Subcutaneous adipose tissue (tissue), 4 donors: ENCODE data around the gene MIA. TPM values are rescaled to one million over a fixed set of nuclear protein-coding genes. Genes with fewer than 3 reads are reported as not detected.

Source experiments
- total RNA-seq, 4 donors: library from RNA; depleted of rRNA; stranded (reverse); fragments of >200 nt; gene quantifications; one replicate each; pipeline ENCODE4 v1.1.0, GENCODE V29; 2016
- TF ChIP-seq, protein P1 (sequence below): fragments of 450-650 bp; IDR thresholded peaks from one replicate; pipeline ENCODE4 v1.5.1; 2016; ENCODE audit warnings: low read depth, mild to moderate bottlenecking, control low read depth, antibody characterized with exemption, moderate library complexity

The MIA gene
- total RNA-seq, 4 donors from 2014 or later, result not detected

DNA sequence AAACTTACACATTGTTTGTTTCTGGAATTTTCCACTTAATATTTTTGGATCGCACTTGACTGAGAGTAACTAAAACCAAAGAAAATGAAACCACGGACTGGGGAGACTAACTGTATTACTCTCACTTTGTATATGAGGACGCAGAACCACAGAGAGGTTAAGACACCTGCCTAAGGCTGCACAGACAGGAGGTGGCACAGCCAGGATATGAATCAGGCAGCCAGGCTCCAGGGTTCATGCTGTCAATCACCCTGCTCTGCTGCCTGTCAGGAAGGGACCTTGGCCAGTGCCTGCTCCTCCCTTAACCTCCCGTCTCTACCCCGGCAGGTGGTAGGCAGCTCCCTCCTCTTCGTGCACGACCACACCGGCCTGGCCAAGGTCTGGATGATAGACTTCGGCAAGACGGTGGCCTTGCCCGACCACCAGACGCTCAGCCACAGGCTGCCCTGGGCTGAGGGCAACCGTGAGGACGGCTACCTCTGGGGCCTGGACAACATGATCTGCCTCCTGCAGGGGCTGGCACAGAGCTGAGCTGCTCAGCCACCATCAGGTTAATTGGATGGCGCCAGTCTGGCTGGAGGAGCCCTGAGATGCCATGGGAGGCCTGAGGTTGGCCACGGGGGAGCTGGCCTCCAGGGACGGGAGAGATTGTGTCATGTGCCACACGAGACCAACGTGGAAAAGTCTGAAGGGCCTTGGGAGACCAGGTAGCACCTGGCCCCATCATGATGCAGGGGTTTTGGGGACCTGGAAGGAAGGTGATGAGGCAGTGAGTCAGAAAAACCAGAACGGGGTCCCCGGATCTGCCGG lies 36.1 kb upstream of the MIA start:
- TF ChIP-seq, protein P1, sequence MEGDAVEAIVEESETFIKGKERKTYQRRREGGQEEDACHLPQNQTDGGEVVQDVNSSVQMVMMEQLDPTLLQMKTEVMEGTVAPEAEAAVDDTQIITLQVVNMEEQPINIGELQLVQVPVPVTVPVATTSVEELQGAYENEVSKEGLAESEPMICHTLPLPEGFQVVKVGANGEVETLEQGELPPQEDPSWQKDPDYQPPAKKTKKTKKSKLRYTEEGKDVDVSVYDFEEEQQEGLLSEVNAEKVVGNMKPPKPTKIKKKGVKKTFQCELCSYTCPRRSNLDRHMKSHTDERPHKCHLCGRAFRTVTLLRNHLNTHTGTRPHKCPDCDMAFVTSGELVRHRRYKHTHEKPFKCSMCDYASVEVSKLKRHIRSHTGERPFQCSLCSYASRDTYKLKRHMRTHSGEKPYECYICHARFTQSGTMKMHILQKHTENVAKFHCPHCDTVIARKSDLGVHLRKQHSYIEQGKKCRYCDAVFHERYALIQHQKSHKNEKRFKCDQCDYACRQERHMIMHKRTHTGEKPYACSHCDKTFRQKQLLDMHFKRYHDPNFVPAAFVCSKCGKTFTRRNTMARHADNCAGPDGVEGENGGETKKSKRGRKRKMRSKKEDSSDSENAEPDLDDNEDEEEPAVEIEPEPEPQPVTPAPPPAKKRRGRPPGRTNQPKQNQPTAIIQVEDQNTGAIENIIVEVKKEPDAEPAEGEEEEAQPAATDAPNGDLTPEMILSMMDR, result no peak

DNA sequence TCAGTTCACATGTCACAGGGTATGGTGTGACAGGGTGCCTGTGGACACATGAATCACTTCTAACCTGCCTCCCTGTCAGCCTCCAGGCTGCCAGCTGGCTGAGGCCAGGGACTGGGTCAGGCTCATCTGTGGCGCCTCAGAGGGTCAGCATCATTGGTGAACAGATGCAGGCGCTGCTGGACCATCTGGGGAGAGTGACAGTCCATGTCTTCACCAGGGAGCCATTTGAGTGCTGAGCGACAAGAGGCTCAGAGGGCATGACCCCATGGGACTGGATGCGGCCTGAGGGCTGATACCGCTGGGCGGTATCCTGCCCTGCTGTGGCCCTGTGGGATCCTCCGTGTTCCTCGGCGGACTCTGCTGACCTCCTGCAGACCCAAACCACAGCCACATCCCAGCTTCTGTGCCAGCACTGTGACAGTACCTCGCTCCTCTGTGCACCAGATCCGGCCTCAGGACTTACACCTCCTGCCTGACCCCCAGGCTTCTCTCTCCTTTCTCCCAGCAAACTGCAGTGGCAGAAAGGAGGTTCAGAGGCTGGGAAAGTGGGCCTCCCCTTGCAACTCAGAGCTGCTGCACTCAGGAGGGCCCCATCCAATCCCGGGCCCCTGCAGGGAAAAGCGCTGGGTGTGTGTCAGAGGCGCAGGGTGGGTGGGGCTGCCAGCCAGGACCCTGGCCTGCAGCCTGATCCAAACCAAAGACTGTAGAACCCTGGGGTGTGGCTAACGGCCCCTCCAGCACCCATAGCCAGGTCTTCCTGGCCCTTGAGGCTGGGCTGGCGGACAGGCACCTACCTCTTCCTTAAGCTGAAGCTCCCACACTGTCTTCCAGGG lies 35.2 kb upstream of the MIA start:
- TF ChIP-seq, protein P1, result no peak

DNA sequence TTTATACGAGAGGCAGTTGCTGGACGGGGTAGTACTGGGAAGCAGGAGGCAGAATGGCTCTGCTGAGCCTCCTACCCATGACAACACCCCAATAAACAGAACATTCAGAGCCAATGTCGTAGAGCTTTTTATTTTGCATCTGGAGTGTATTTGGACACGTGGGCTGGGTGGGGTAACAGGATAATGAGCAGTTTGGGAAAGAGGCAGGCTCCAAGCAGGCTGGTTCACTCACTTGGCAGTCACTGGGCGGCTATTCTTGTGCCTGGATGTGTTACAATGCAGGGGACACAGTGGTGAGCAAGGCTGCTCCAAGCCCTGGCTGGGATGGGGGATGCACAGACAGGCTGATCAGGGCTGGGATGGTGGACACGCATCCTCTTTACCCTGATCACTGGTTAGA lies 34.6 kb upstream of the MIA start:
- TF ChIP-seq, protein P1, result no peak

DNA sequence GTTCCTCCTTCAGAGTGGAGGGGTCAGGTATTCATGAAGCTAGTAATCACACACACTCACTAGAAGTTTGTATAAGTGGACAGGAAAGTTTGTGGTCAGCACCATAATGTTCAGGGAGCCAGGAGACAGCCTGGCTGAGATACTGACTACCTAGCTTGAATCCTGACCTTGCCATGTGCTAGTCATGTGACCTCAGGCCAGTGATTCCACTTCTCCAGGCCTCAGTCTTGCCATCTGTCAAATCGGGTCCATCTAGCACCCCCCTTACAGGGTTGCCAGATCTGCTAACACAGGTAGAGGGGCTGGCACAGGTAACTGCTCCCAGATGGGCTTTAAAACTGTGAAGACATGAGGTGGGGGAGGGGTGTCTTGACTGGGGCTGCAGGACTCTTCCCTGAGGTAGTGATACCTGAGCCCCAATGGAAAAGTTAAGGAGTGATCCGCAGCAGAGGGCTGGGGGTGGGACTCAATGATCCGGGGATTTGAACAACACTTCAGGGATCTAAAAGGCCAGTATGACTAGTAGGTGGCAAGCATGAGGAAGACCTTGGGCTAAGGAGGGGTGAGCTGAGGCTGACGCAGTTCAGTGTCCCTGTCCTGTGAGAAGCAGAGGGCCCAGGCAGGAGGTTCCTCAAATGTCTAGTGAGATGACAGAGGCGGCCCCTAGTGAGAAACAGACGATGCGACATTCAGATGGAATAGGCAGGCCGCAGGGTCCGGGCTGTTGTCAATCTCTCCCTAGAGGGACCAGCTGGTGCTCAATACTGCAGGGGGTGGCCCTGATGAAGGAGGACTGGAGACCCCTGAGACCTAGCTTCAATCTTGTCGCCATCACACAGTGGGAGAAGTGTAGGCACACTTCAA lies 33.6 kb upstream of the MIA start:
- TF ChIP-seq, protein P1, result no peak

DNA sequence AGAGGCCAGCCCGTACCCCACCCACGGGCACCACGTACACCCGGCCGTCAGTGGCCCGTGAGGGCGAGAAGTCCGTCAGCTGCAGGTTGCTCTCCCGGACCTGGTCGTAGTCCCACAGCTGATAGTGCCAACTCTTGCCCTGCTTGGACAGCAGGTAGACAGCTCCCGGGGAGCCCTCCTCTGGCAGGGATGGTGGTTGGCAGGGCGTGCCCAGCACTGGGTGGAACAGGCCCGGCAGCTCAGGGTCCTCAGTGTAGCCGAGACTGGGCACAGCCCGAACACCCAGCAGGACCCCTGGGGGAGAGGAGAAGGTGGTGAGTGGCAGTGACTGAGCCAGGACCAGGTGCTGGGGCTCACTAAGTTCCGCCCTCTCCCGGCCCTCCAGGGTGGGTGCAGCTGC lies 32.8 kb upstream of the MIA start:
- TF ChIP-seq, protein P1, result no peak

DNA sequence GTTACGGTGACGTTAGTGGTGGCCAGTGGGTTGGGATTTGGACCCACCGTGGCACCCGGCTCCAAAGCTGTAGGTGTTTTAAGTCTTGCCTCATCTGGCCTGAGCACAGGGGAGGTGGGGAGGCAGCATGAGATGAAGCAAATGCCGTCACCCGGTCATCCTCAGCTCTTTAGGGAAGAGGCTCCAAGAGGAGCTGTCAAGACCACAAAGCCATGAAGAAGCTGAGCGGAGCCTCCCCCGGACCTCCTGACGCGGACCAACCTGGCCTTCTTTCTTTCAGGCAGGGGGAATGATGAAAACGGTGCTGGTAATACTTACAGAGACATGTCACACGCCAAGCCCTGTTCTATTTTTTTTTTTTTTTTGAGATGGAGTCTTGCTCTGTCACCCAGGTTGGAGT lies 32.4 kb upstream of the MIA start:
- TF ChIP-seq, protein P1, result no peak
